COLO668 (cell line): ENCODE measurements around the gene CTNNA3.
A peak's percentile ranks its signal among the peaks of the same experiment; 100 is the strongest.

ENCODE experiments used
- DNase-seq: peaks from one replicate; lab custom pipeline; 2025; ENCODE audit not compliant: unreplicated experiment; lab: John Stamatoyannopoulos, UW

The CTNNA3 gene

GRCh38 chr10:67045404-67045803, 650.6 kb downstream of the CTNNA3 start:
- no peak for DNase-seq

GRCh38 chr10:67043041-67043440, 653.0 kb downstream of the CTNNA3 start:
- no peak for DNase-seq

- DNase-seq: no peak
Observed at GRCh38 chr10:67036808-67037207, 659.2 kb downstream of the CTNNA3 start.

GRCh38 chr10:67033878-67034277, 662.1 kb downstream of the CTNNA3 start:
- no peak for DNase-seq

GRCh38 chr10:67022099-67022498, 673.9 kb downstream of the CTNNA3 start:
- DNase-seq: no peak

GRCh38 chr10:67017218-67017617, 678.8 kb downstream of the CTNNA3 start:
- DNase-seq: no peak

- no peak for DNase-seq
Observed at GRCh38 chr10:67015225-67015624, 680.8 kb downstream of the CTNNA3 start.

GRCh38 chr10:67011981-67012380, 684.0 kb downstream of the CTNNA3 start:
- no peak for DNase-seq

GRCh38 chr10:67011480-67011879, 684.5 kb downstream of the CTNNA3 start:
- no peak for DNase-seq

- no peak for DNase-seq
Observed at GRCh38 chr10:67005981-67006380, 690.0 kb downstream of the CTNNA3 start.

GRCh38 chr10:67004690-67005089, 691.3 kb downstream of the CTNNA3 start:
- DNase-seq: no peak

- no peak for DNase-seq
Observed at GRCh38 chr10:66999762-67000545, 696.0 kb downstream of the CTNNA3 start.

GRCh38 chr10:66996996-66997395, 699.0 kb downstream of the CTNNA3 start:
- no peak for DNase-seq

GRCh38 chr10:66990143-66990830, 705.7 kb downstream of the CTNNA3 start:
- DNase-seq: no peak

GRCh38 chr10:66983475-66983818, 712.5 kb downstream of the CTNNA3 start:
- peak; percentile 3 for DNase-seq

GRCh38 chr10:66982792-66983474, 713.1 kb downstream of the CTNNA3 start:
- DNase-seq: no peak

GRCh38 chr10:66982053-66982420, 714.0 kb downstream of the CTNNA3 start:
- DNase-seq: no peak

- no peak for DNase-seq
Observed at GRCh38 chr10:66981361-66982052, 714.5 kb downstream of the CTNNA3 start.

- no peak for DNase-seq
Observed at GRCh38 chr10:66980246-66980815, 715.7 kb downstream of the CTNNA3 start.

GRCh38 chr10:66964946-66965345, 731.0 kb downstream of the CTNNA3 start:
- DNase-seq: no peak

GRCh38 chr10:66958466-66958865, 737.5 kb downstream of the CTNNA3 start:
- DNase-seq: no peak
